OCI-LY7 (cell line): ENCODE measurements around the gene RANBP9. TPM values are rescaled to one million over a fixed set of nuclear protein-coding genes. Genes with fewer than 3 reads are reported as not detected.
A peak's percentile ranks its signal among the peaks of the same experiment; 100 is the strongest.

Experiments used
- BruUV-seq: library from RNA; stranded (reverse); fragments of 400-500 nt; replicated peaks from 2 replicates; lab custom pipeline; 2021; lab: Mats Ljungman, UMichigan
- CTCF ChIA-PET: fragments of 300-600 bp; sonication (Branson Sonifier 250); formaldehyde crosslinking; loops from one replicate; lab custom pipeline; 2022; ENCODE audit warnings: antibody characterized with exemption; ENCODE audit not compliant: unreplicated experiment; lab: Charles Lee
- POLR2A ChIA-PET: fragments of 300-600 bp; sonication (Branson Sonifier 250); formaldehyde crosslinking; loops from one replicate; lab custom pipeline; 2022; ENCODE audit warnings: antibody characterized with exemption; lab: Charles Lee
- DNase-seq: peaks from one replicate; pipeline ENCODE4 v3.0.0-alpha.2; 2015; ENCODE audit warnings: low spot score
- H2AFZ ChIP-seq: fragments of 200-600 bp; sonication (generic), shearing (Covaris generic); 2 replicates; pipeline ENCODE4 v1.6.1; 2014; ENCODE audit warnings: mild to moderate bottlenecking, antibody characterized with exemption, low read length, moderate library complexity
- H3K27ac ChIP-seq: fragments of 200-600 bp; sonication (generic); 2 replicates; pipeline ENCODE4 v1.5.1; 2014; ENCODE audit warnings: mixed run types, low read depth, mild to moderate bottlenecking, moderate library complexity, low read length, inconsistent platforms; ENCODE audit not compliant: poor library complexity, severe bottlenecking
- H3K36me3 ChIP-seq: fragments of 200-600 bp; sonication (generic); 2 replicates; pipeline ENCODE4 v1.6.1; 2014; ENCODE audit warnings: mild to moderate bottlenecking, antibody characterized with exemption, low read length, moderate library complexity, mixed read lengths; ENCODE audit not compliant: insufficient read depth
- H3K4me1 ChIP-seq: fragments of 200-600 bp; sonication (generic); 2 replicates; pipeline ENCODE4 v1.5.1; 2014; ENCODE audit warnings: mild to moderate bottlenecking, low read length; ENCODE audit not compliant: insufficient read depth, poor library complexity, severe bottlenecking
- H3K4me2 ChIP-seq: fragments of 200-600 bp; sonication (generic); 2 replicates; pipeline ENCODE4 v1.6.1; 2014; ENCODE audit warnings: mild to moderate bottlenecking, low read length
- H3K4me3 ChIP-seq: fragments of 200-600 bp; sonication (generic); 2 replicates; pipeline ENCODE4 v1.5.1; 2014; ENCODE audit warnings: mild to moderate bottlenecking, low read depth, low read length; ENCODE audit not compliant: poor library complexity, severe bottlenecking
- H3K79me2 ChIP-seq: fragments of 200-600 bp; sonication (generic); 2 replicates; pipeline ENCODE4 v1.6.1; 2016; ENCODE audit warnings: low read depth, mild to moderate bottlenecking, low read length, moderate library complexity, mixed read lengths; ENCODE audit not compliant: insufficient read depth
- H3K9me2 ChIP-seq: fragments of 200-600 bp; sonication (generic); 2 replicates; pipeline ENCODE4 v1.6.1; 2016; ENCODE audit warnings: mild to moderate bottlenecking, low read length, mixed read lengths; ENCODE audit not compliant: insufficient read depth
- H3K9me3 ChIP-seq: fragments of 200-600 bp; sonication (generic); 2 replicates; pipeline ENCODE4 v1.6.1; 2014; ENCODE audit warnings: mild to moderate bottlenecking, mixed run types, low read length, mixed read lengths
- H4K20me1 ChIP-seq: fragments of 200-600 bp; sonication (generic); 2 replicates; pipeline ENCODE4 v1.6.1; 2014; ENCODE audit warnings: mild to moderate bottlenecking, antibody characterized with exemption, low read length, moderate library complexity, mixed read lengths; ENCODE audit not compliant: insufficient read depth
- CTCF ChIP-seq: fragments of 200-600 bp; sonication (generic); conservative IDR thresholded peaks from 2 replicates; pipeline ENCODE4 v1.5.1; 2014; ENCODE audit warnings: mild to moderate bottlenecking, antibody characterized with exemption, low read length, moderate library complexity, mixed read lengths
- EZH2phosphoT487 ChIP-seq: fragments of 200-600 bp; sonication (generic); IDR thresholded peaks from 2 replicates; pipeline ENCODE4 v1.6.1; 2018; ENCODE audit warnings: low read depth, borderline replicate concordance, mild to moderate bottlenecking, mixed run types, antibody characterized with exemption, low read length, moderate library complexity, mixed read lengths
- intact Hi-C: fragments of 100-400 bp; cut with micrococcal nuclease; formaldehyde crosslinking; loops from one replicate; pipeline ENCODE4 v1.10.0; 2022; ENCODE audit not compliant: unreplicated experiment
- total RNA-seq, 2 experiments: library from RNA; depleted of rRNA in 1 of 2; stranded (reverse); fragments of >200 nt in 1 of 2; shearing (Covaris generic) in 1 of 2; gene quantifications; 2 replicates each; pipeline ENCODE4 v1.2.3, GENCODE V29; 2014 to 2022

The RANBP9 gene
- total RNA-seq, 2 experiments from 2014 or later: 20.5 to 35.0 TPM

GRCh38 chr6:13613029-13613594 lies 98.5 kb downstream of the RANBP9 start:
- H3K4me2 ChIP-seq: peak overlapping the region; percentile 94
- peak overlapping the region; percentile 32; the same call in 1 of the 2 replicates for H2AFZ ChIP-seq
- CTCF ChIA-PET: no interaction called here
- H3K27ac ChIP-seq: peak overlapping the region; percentile 73
- peaks cover 46% of the 10 kb centered on the region for H3K79me2 ChIP-seq
- H3K4me1 ChIP-seq: peaks cover 54% of the 10 kb centered on the region
- peaks cover 15% of the 10 kb centered on the region for H4K20me1 ChIP-seq
- DNase-seq: peak; percentile 23
- TF ChIP-seq EZH2phosphoT487 (no peak), CTCF (no peak)
- no peaks in the 10 kb centered on the region for H3K9me3 ChIP-seq
- POLR2A ChIA-PET: interaction anchor here (0.5 to 5.2 kb wide), 6 partner anchors 8 to 73 kb away, joined by 3 to 26 read pairs (median 4); partner anchors contain the start of gene SIRT5
- H3K36me3 ChIP-seq: peaks cover 20% of the 10 kb centered on the region
- intact Hi-C loops: loop anchor here (5.0 to 10.0 kb wide), 3 partner anchors 256 to 462 kb away; no protein-coding TSS in a partner anchor
- H3K9me2 ChIP-seq: no peaks in the 10 kb centered on the region
- no TSS peak for BruUV-seq
- peak overlapping the region; percentile 98 for H3K4me3 ChIP-seq

GRCh38 chr6:13611715-13612114 lies 99.9 kb downstream of the RANBP9 start:
- Histone ChIP-seq H4K20me1 (peaks cover 12% of the 10 kb centered on the region), H3K4me3 (peak overlapping the region; percentile 46), H3K9me2 (no peaks in the 10 kb centered on the region), H3K36me3 (peaks cover 13% of the 10 kb centered on the region), H3K4me1 (peaks cover 44% of the 10 kb centered on the region), H3K79me2 (peaks cover 33% of the 10 kb centered on the region), H2AFZ (peak overlapping the region; percentile 79), H3K4me2 (peak overlapping the region; percentile 94), H3K9me3 (no peaks in the 10 kb centered on the region), H3K27ac (peak overlapping the region; percentile 46)
- CTCF ChIA-PET: no interaction called here
- no TSS peak for BruUV-seq
- POLR2A ChIA-PET: interaction anchor here (0.7 to 2.0 kb wide), 2 partner anchors 21 to 54 kb away, joined by 4 read pairs; no protein-coding TSS in a partner anchor
- peak; percentile 32 for DNase-seq
- TF ChIP-seq CTCF (no peak), EZH2phosphoT487 (no peak)
- intact Hi-C loops: loop anchor here (5.0 to 10.0 kb wide), 3 partner anchors 254 to 463 kb away; no protein-coding TSS in a partner anchor

GRCh38 chr6:13605634-13606033 lies 106.0 kb downstream of the RANBP9 start:
- intact Hi-C loops: no loop called here
- H2AFZ ChIP-seq: no peak overlapping the region
- H3K4me3 ChIP-seq: no peak overlapping the region
- H4K20me1 ChIP-seq: no peaks in the 10 kb centered on the region
- no peaks in the 10 kb centered on the region for H3K79me2 ChIP-seq
- peaks cover 28% of the 10 kb centered on the region for H3K36me3 ChIP-seq
- H3K4me1 ChIP-seq: peaks cover 2% of the 10 kb centered on the region
- no peaks in the 10 kb centered on the region for H3K9me3 ChIP-seq
- POLR2A ChIA-PET: no interaction called here
- H3K27ac ChIP-seq: no peak overlapping the region
- CTCF ChIA-PET: no interaction called here
- no peak overlapping the region for H3K4me2 ChIP-seq
- H3K9me2 ChIP-seq: no peaks in the 10 kb centered on the region
- no peak for DNase-seq
- BruUV-seq: no TSS peak
- TF ChIP-seq EZH2phosphoT487 (no peak), CTCF (no peak)
